Central memory CD8-positive, alpha-beta T cell (primary cell): Measurements from ENCODE around the gene OR5D18.

Experiments
- ATAC-seq: fragments of 150-1000 bp; cut with Tn5 transposase; replicated peaks from 2 replicates; pipeline ENCODE4 v1.10.0; 2022; ENCODE audit warnings: mild to moderate bottlenecking, moderate FRiP score, moderate number of reproducible peaks; ENCODE audit not compliant: poor library complexity, severe bottlenecking; ENCODE audit errors: extremely low read depth
- DNase-seq, 2 donors: peaks; one replicate each; pipeline ENCODE4 v3.0.0; 2021; ENCODE audit warnings: low spot score in 2 of 2
- H3K27ac Mint-ChIP-seq: one replicate; pipeline ENCODE4 v1.8.0; 2022; ENCODE audit warnings: low read depth, mild to moderate bottlenecking, moderate library complexity, mixed read lengths
- H3K27me3 Mint-ChIP-seq: one replicate; pipeline ENCODE4 v1.8.0; 2022; ENCODE audit warnings: mixed read lengths
- H3K36me3 Mint-ChIP-seq: one replicate; pipeline ENCODE4 v1.8.0; 2022; ENCODE audit warnings: mild to moderate bottlenecking, moderate library complexity, mixed read lengths; ENCODE audit not compliant: insufficient read depth
- H3K4me1 Mint-ChIP-seq: one replicate; pipeline ENCODE4 v1.8.0; 2022; ENCODE audit warnings: mixed read lengths
- H3K4me3 Mint-ChIP-seq: one replicate; pipeline ENCODE4 v1.8.0; 2022; ENCODE audit warnings: mild to moderate bottlenecking, moderate library complexity, mixed read lengths
- H3K9me3 Mint-ChIP-seq: one replicate; pipeline ENCODE4 v1.8.0; 2022; ENCODE audit warnings: mixed read lengths

Gene OR5D18

DNA sequence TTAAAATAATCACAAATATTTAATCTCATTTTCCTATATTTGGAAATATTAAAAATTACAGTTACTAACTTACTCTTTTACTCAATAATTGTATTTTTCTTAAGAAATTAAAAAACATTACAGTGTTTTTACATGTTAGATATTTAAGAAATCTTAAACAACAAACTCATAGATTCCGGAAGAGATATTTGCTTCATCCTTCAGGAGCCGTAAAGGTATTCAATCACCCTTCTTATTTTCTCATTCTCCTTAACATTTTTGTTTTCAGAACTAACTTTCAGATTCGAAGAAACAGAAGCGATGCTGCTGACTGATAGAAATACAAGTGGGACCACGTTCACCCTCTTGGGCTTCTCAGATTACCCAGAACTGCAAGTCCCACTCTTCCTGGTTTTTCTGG lies at the start of gene OR5D18:
Gene OR5D18 (plus strand): TSS at position 301 of the 400 bp plus-strand sequence. CDS start 0 bp downstream, at position 301.
- DNase-seq (no peak), ATAC-seq (no peak)
- no peak within 1 kb of the TSS for H3K4me3 Mint-ChIP-seq
- no peak within 1 kb of the TSS for H3K27ac Mint-ChIP-seq
- no peaks in the 10 kb centered on the region for H3K4me1 Mint-ChIP-seq
- peaks cover 27% of the 10 kb centered on the region for H3K9me3 Mint-ChIP-seq
- H3K27me3 Mint-ChIP-seq, result no peaks in the 10 kb centered on the region
- H3K36me3 Mint-ChIP-seq, result no peaks in the 10 kb centered on the region

DNA sequence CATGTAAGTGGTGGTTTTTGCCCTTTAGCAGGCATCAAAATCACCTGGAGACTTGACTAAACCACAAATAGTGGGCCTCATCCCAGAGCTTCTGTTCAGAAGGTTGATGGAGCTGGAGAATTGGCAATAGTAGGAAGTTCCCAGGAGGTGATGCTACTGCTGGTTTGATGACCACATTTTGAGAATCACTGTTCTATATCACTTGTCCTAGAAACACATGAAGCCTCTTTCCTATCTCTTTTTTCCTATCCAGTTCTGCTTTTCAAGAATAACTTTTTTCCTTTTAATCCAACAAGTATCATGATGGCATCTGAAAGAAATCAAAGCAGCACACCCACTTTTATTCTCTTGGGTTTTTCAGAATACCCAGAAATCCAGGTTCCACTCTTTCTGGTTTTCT lies 46.3 kb upstream of the OR5D18 start, which contains the start of gene OR5D13:
Gene OR5D13 (plus strand): TSS at position 301 of the 400 bp plus-strand sequence. CDS start 0 bp downstream, at position 301.
- Mint-ChIP-seq H3K9me3 (peaks cover 11% of the 10 kb centered on the region), H3K4me3 (no peak within 1 kb of the TSS), H3K4me1 (no peaks in the 10 kb centered on the region), H3K27ac (no peak within 1 kb of the TSS), H3K27me3 (no peaks in the 10 kb centered on the region), H3K36me3 (no peaks in the 10 kb centered on the region)
- DNase-seq, result no peak
- ATAC-seq, result no peak

DNA sequence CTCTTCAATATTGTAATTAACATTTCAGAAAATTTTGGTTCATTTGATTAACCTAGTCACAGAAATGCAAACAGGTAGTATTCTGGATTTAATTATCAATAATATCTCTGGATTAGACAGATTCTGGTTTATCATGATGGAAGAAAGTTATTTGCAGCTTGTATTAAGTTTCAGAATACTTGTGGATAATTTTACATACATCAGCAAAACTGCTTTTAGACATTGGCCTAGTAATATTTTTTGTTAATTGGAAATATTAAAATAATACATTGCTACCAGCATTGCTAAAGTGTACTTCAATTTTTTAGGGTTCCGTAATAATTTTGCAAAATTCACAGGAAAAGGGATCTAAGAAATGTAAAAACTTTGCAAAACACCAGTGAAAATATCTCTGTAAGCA lies 27.8 kb upstream of the OR5D18 start:
- H3K27ac Mint-ChIP-seq, result no peak overlapping the region
- H3K36me3 Mint-ChIP-seq, result no peaks in the 10 kb centered on the region
- H3K27me3 Mint-ChIP-seq, result no peaks in the 10 kb centered on the region
- no peaks in the 10 kb centered on the region for H3K4me1 Mint-ChIP-seq
- H3K4me3 Mint-ChIP-seq, result no peak overlapping the region
- ATAC-seq, result no peak
- H3K9me3 Mint-ChIP-seq, result peaks cover 20% of the 10 kb centered on the region
- no peak for DNase-seq

DNA sequence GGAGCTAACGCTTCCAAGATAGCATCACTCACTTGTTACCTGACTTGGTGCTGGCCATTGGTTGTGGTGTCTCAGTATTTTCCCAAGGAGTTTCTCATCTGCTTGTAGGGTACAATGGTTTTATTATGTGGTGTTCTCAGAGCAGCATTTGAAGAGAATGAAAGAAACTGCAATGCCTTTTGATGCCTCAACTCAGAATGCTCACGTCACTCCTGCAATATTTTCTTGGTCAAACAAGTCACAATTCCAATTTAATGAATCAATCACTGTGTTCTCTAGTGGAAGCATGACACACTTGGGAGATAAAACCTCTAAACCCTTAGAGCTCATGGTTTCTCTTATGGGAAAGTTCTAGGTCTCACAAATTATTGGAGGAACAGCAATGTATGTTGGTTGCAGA lies 26.1 kb upstream of the OR5D18 start:
- Mint-ChIP-seq H3K36me3 (no peaks in the 10 kb centered on the region), H3K27me3 (no peaks in the 10 kb centered on the region), H3K4me1 (no peaks in the 10 kb centered on the region), H3K4me3 (no peak overlapping the region), H3K27ac (no peak overlapping the region), H3K9me3 (peaks cover 8% of the 10 kb centered on the region)
- DNase-seq, result no peak
- no peak for ATAC-seq

DNA sequence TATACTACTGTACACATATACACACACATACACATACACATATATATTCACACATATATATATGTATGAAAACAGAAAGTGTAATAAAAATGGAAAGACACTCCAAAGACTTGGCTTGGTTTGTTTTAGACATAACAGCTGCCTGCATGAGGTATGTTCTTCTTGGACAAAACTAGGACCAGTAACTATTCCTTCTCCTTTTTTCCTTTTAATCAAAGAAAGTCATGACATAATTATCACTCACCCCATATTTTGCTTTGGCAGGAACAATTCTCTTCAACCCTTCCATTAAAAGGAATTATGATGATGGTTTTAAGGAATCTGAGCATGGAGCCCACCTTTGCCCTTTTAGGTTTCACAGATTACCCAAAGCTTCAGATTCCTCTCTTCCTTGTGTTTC lies 24.2 kb upstream of the OR5D18 start, which contains the start of gene OR5D14:
Gene OR5D14 (plus strand): TSS at position 301 of the 400 bp plus-strand sequence. CDS start 0 bp downstream, at position 301.
- Mint-ChIP-seq H3K27ac (no peak within 1 kb of the TSS), H3K36me3 (no peaks in the 10 kb centered on the region), H3K4me1 (no peaks in the 10 kb centered on the region), H3K4me3 (no peak within 1 kb of the TSS), H3K27me3 (no peaks in the 10 kb centered on the region), H3K9me3 (peaks cover 13% of the 10 kb centered on the region)
- DNase-seq (no peak), ATAC-seq (no peak)

DNA sequence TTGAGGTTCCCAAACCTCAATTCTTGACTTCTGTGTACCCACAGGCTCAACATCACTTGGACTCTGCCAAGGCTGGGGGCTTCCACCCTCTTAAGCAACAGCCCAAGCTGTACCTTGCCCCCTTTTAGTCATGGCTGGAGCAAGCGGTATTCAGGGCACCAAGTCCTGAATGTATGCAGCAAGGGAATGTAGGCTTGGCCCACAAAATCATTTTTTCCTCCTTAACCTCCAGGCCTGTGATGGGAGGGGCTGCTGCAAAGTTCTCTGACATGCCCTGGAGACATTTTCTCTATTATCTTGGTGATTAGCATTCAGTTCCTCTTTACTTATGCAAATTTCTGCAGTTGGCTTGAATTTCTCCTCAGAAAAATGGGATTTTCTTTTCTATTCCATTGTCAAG lies 13.2 kb upstream of the OR5D18 start:
- Mint-ChIP-seq H3K27me3 (no peaks in the 10 kb centered on the region), H3K4me1 (no peaks in the 10 kb centered on the region), H3K9me3 (peaks cover 18% of the 10 kb centered on the region)

DNA sequence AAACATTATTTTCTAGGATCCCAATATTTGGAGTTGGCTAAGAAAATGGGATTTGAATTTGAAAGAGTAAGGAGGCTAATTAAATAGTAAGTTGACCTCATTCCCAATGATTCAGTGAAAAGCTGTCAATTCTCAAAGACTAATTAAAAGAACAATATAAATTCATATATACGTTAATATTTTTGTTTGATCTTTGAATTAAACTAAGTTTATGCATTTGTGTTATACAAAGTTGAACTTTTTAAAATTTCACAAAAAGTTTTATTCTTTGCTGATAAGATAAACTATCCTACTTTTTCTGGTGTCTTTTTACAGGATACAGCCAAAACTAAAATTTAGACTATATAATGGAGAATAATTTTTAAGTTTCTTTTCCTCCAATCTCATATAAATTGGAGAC lies 8.4 kb upstream of the OR5D18 start, which contains the start of gene OR5L1:
Gene OR5L1 (plus strand): TSS at position 301 of the 400 bp plus-strand sequence. CDS start 100 bp downstream, outside the sequence.
- Mint-ChIP-seq H3K27ac (no peak within 1 kb of the TSS), H3K36me3 (no peaks in the 10 kb centered on the region)
- ATAC-seq, result no peak

More for the DNA sequence above, 13.2 kb upstream of the OR5D18 start:
- peaks cover 1% of the 10 kb centered on the region for H3K36me3 Mint-ChIP-seq
- no peak for ATAC-seq
- DNase-seq, result no peak
- no peak overlapping the region for H3K4me3 Mint-ChIP-seq
- H3K27ac Mint-ChIP-seq, result no peak overlapping the region

DNA sequence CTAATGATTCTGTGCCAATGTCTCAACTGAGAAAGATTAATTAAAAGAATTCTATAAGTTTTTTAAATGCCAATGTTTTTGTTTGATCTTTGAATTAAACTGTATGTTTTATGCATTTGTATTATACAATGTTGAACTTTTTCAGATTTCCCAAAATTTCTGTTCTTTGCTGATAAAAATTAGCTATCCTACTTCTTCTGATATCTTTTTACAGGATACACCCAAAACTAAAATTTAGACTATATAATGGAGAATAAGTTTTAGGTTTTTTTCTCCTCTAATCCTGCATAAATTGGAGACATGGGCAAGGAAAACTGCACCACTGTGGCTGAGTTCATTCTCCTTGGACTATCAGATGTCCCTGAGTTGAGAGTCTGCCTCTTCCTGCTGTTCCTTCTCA lies 7.5 kb downstream of the OR5D18 start, which contains the start of gene OR5L2:
Gene OR5L2 (plus strand): TSS at position 301 of the 400 bp plus-strand sequence. CDS start 0 bp downstream, at position 301.
- no peaks in the 10 kb centered on the region for H3K27me3 Mint-ChIP-seq
- H3K9me3 Mint-ChIP-seq, result peaks cover 19% of the 10 kb centered on the region
- ATAC-seq, result no peak
- no peak within 1 kb of the TSS for H3K27ac Mint-ChIP-seq
- H3K4me1 Mint-ChIP-seq, result no peaks in the 10 kb centered on the region
- no peaks in the 10 kb centered on the region for H3K36me3 Mint-ChIP-seq
- DNase-seq, result no peak
- H3K4me3 Mint-ChIP-seq, result no peak within 1 kb of the TSS

More for the DNA sequence above, 8.4 kb upstream of the OR5D18 start, which contains the start of gene OR5L1:
- no peak within 1 kb of the TSS for H3K4me3 Mint-ChIP-seq
- H3K9me3 Mint-ChIP-seq, result peaks cover 22% of the 10 kb centered on the region
- H3K4me1 Mint-ChIP-seq, result no peaks in the 10 kb centered on the region
- no peaks in the 10 kb centered on the region for H3K27me3 Mint-ChIP-seq
- no peak for DNase-seq

DNA sequence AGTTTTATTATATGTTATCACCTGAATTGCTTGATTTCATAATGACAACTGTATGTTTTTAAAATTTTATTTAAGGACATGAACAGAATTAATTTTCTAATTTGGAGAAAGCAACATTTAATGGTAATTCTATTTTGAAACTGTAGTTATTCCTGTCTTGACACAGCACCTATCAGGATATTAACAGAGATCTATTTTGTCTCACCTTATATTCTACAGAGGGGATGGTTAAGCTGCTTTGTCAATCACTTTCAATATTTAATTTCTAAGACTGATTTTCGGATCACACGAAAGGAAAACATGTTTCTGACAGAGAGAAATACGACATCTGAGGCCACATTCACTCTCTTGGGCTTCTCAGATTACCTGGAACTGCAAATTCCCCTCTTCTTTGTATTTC lies 19.0 kb downstream of the OR5D18 start, which contains the start of gene OR5D16:
Gene OR5D16 (plus strand): TSS at position 301 of the 400 bp plus-strand sequence. CDS start 0 bp downstream, at position 301.
- DNase-seq (no peak), ATAC-seq (no peak)
- H3K4me3 Mint-ChIP-seq, result no peak within 1 kb of the TSS
- H3K4me1 Mint-ChIP-seq, result no peaks in the 10 kb centered on the region
- peaks cover 25% of the 10 kb centered on the region for H3K9me3 Mint-ChIP-seq
- H3K27ac Mint-ChIP-seq, result no peak within 1 kb of the TSS
- no peaks in the 10 kb centered on the region for H3K27me3 Mint-ChIP-seq
- no peaks in the 10 kb centered on the region for H3K36me3 Mint-ChIP-seq

DNA sequence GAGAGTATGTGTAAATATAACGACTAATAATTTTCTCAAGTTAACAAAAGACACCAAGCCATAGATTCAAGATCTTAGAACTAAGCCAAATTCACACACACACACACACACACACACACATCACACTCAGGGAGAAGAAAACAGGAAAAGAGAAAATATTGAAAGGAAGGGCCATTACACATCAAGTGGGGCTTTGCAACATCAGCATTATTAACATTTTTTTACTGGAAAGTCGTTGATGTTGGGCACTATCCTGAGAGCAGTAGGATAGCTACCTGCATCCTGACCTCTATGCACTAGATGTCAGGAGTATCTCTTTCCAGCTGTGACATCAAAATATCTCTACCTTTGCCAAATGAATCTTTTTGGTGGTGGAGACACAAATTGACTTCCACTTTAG lies 28.0 kb downstream of the OR5D18 start:
- DNase-seq, result no peak
- no peak for ATAC-seq
- Mint-ChIP-seq H3K9me3 (peaks cover 22% of the 10 kb centered on the region), H3K36me3 (no peaks in the 10 kb centered on the region), H3K27ac (no peak overlapping the region), H3K4me1 (no peaks in the 10 kb centered on the region), H3K4me3 (no peak overlapping the region), H3K27me3 (no peaks in the 10 kb centered on the region)

DNA sequence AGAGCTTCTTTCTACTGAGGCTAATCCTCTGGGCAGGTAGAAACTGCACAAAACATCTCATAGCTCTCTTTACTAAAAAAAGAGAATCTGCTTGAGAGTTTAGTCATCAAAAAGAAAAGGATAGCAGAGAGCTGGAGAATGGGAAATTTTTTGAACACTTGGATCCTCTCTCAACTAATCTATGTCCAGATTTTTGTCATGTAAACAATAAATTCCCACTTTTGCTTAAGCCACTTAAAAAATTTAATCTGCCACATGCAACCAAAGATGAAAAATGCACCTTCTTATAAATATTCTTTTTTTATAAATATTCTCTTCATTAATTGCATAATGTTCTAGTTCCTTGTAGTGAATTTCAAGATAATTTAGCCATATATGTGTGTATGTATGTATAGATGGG lies 29.6 kb downstream of the OR5D18 start:
- DNase-seq (no peak), ATAC-seq (no peak)
- Mint-ChIP-seq H3K36me3 (no peaks in the 10 kb centered on the region), H3K4me3 (no peak overlapping the region), H3K9me3 (peaks cover 24% of the 10 kb centered on the region), H3K4me1 (no peaks in the 10 kb centered on the region), H3K27me3 (no peaks in the 10 kb centered on the region), H3K27ac (no peak overlapping the region)

DNA sequence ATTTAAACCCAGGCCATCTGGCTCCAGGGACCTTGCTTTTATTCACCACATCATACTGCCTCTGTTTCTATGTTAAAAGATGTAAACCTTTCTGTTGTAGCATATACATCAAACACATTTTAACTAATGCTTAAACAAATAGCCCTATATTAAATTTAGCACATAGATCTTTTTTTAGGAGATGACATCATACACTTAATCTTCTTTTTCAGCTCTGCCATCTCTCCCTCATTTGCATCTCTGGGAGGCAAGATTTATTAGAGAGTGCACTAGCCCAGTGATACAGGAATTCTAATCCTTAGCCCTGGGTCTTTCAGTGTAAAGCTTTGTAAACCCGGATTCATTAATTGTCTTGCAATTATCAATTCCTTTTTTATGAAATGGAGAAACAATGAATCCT lies 32.7 kb downstream of the OR5D18 start:
- ATAC-seq, result no peak
- Mint-ChIP-seq H3K4me3 (no peak overlapping the region), H3K4me1 (no peaks in the 10 kb centered on the region), H3K9me3 (peaks cover 12% of the 10 kb centered on the region), H3K36me3 (no peaks in the 10 kb centered on the region), H3K27ac (no peak overlapping the region), H3K27me3 (no peaks in the 10 kb centered on the region)
- no peak for DNase-seq

DNA sequence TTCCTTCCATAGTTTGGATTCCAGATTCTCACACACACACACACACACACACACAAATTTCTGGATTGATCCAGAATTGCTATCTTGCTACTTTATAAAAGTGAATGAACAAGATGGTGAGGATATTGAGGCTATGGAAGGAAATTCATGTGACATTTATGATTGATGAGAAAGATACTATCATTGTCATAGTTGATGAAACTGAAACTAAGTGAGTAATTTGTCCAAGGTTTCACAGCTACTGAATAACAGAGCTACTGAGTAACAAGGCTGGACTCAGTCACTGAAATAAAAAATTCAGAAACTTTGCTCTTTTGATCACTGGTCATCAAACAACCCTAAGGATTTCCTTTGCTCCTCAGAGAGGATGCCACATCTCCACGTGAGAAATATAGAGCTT lies 35.3 kb downstream of the OR5D18 start:
- Mint-ChIP-seq H3K4me3 (no peak overlapping the region), H3K4me1 (no peaks in the 10 kb centered on the region), H3K9me3 (peaks cover 17% of the 10 kb centered on the region), H3K27me3 (no peaks in the 10 kb centered on the region), H3K36me3 (no peaks in the 10 kb centered on the region), H3K27ac (no peak overlapping the region)
- ATAC-seq, result no peak
- no peak for DNase-seq
